HEK293 (cell line): ENCODE data around the gene TRIM27.

Experiments
- CTCF ChIA-PET: fragments of 350-600 bp; formaldehyde crosslinking; extraction: SDS; loops from one replicate; lab custom pipeline; 2021; ENCODE audit warnings: antibody characterized with exemption; lab: Yijun Ruan, JAX
- POLR2A ChIA-PET: fragments of 300-600 bp; formaldehyde crosslinking; extraction: SDS; loops from one replicate; lab custom pipeline; 2020; ENCODE audit warnings: antibody characterized with exemption, inconsistent platforms; lab: Yijun Ruan, JAX
- H3K27ac ChIP-seq: fragments of 200-500 bp; sonication (Bioruptor generic); 2 replicates; pipeline ENCODE4 v1.5.1; 2014; ENCODE audit warnings: low read depth, low read length, control low read depth, inconsistent platforms; ENCODE audit errors: extremely low read depth
- H3K36me3 ChIP-seq, 2 experiments: fragments of 200-500 bp in 1 of 2; sonication (Bioruptor generic) in 1 of 2; 1 replicate in 1 of 2; 2 replicates in 1 of 2; pipeline ENCODE4 v1.5.1; 2014 to 2017; ENCODE audit warnings: inconsistent platforms in 2 of 2, low read length in 2 of 2; ENCODE audit not compliant: control insufficient read depth in 2 of 2, insufficient read depth in 1 of 2
- H3K4me1 ChIP-seq: fragments of 200-500 bp; sonication (Bioruptor generic); 2 replicates; pipeline ENCODE4 v1.5.1; 2014; ENCODE audit warnings: mild to moderate bottlenecking, low read length, inconsistent platforms; ENCODE audit not compliant: control insufficient read depth, insufficient read depth
- H3K4me3 ChIP-seq: 2 replicates; pipeline ENCODE4 v1.5.1; 2011; ENCODE audit warnings: low read depth, mild to moderate bottlenecking, control low read depth, low read length, moderate library complexity
- H3K9me3 ChIP-seq: fragments of 200-500 bp; sonication (Bioruptor generic); 2 replicates; pipeline ENCODE4 v1.5.1; 2014; ENCODE audit warnings: low read depth, low read length, inconsistent platforms; ENCODE audit not compliant: control insufficient read depth, insufficient read depth
- PRDM2 ChIP-seq: fragments of 450-650 bp; formaldehyde crosslinking; IDR thresholded peaks from 2 replicates; pipeline ENCODE4 v1.5.1; 2016; ENCODE audit warnings: missing biosample characterization, missing genetic modification characterization, borderline replicate concordance
- ZBTB44 ChIP-seq: fragments of 450-650 bp; IDR thresholded peaks from 2 replicates; pipeline ENCODE4 v1.5.1; 2018; ENCODE audit warnings: missing biosample characterization, mild to moderate bottlenecking, missing genetic modification characterization
- ZBTB7A ChIP-seq: fragments of 450-650 bp; formaldehyde crosslinking; IDR thresholded peaks from 2 replicates; pipeline ENCODE4 v1.5.1; 2016; ENCODE audit warnings: low read depth, missing biosample characterization, missing genetic modification characterization
- ZFP37 ChIP-seq: fragments of 450-650 bp; formaldehyde crosslinking; IDR thresholded peaks from 2 replicates; pipeline ENCODE4 v1.5.1; 2016; ENCODE audit warnings: missing biosample characterization, missing genetic modification characterization
- ZFP69B ChIP-seq: fragments of 450-650 bp; formaldehyde crosslinking; IDR thresholded peaks from 2 replicates; pipeline ENCODE4 v1.5.1; 2016; ENCODE audit warnings: missing biosample characterization, missing genetic modification characterization
- ZNF10 ChIP-seq: fragments of 450-650 bp; formaldehyde crosslinking; IDR thresholded peaks from 2 replicates; pipeline ENCODE4 v1.5.1; 2017; ENCODE audit warnings: missing biosample characterization, missing genetic modification characterization
- ZNF18 ChIP-seq: fragments of 450-650 bp; formaldehyde crosslinking; IDR thresholded peaks from 2 replicates; pipeline ENCODE4 v1.5.1; 2016; ENCODE audit warnings: missing biosample characterization, missing genetic modification characterization
- ZNF211 ChIP-seq: fragments of 450-650 bp; formaldehyde crosslinking; IDR thresholded peaks from 2 replicates; pipeline ENCODE4 v1.5.1; 2016; ENCODE audit warnings: low read depth, missing biosample characterization, missing genetic modification characterization
- ZNF221 ChIP-seq: fragments of 450-650 bp; formaldehyde crosslinking; IDR thresholded peaks from 2 replicates; pipeline ENCODE4 v1.5.1; 2017; ENCODE audit warnings: missing biosample characterization, missing genetic modification characterization, borderline replicate concordance
- ZNF23 ChIP-seq: fragments of 450-650 bp; formaldehyde crosslinking; IDR thresholded peaks from 2 replicates; pipeline ENCODE4 v1.5.1; 2016; ENCODE audit warnings: missing biosample characterization, missing genetic modification characterization, borderline replicate concordance
- ZNF302 ChIP-seq: fragments of 450-650 bp; formaldehyde crosslinking; IDR thresholded peaks from 2 replicates; pipeline ENCODE4 v1.5.1; 2016; ENCODE audit warnings: missing biosample characterization, missing genetic modification characterization, low read depth
- ZNF354C ChIP-seq: fragments of 450-650 bp; formaldehyde crosslinking; IDR thresholded peaks from 2 replicates; pipeline ENCODE4 v1.5.1; 2016; ENCODE audit warnings: missing biosample characterization, missing genetic modification characterization, low read depth, borderline replicate concordance
- ZNF426 ChIP-seq: fragments of 450-650 bp; formaldehyde crosslinking; IDR thresholded peaks from 2 replicates; pipeline ENCODE4 v1.5.1; 2017; ENCODE audit warnings: missing biosample characterization, missing genetic modification characterization, mild to moderate bottlenecking, inconsistent platforms, moderate library complexity
- ZNF518A ChIP-seq: fragments of 450-650 bp; formaldehyde crosslinking; conservative IDR thresholded peaks from 2 replicates; pipeline ENCODE4 v1.5.1; 2016; ENCODE audit warnings: low read depth, missing biosample characterization, missing genetic modification characterization
- ZNF600 ChIP-seq: fragments of 450-650 bp; formaldehyde crosslinking; IDR thresholded peaks from 2 replicates; pipeline ENCODE4 v1.5.1; 2016; ENCODE audit warnings: missing biosample characterization, missing genetic modification characterization
- ZNF610 ChIP-seq: fragments of 450-650 bp; formaldehyde crosslinking; IDR thresholded peaks from 2 replicates; pipeline ENCODE4 v1.5.1; 2016; ENCODE audit warnings: missing biosample characterization, missing genetic modification characterization, borderline replicate concordance
- ZNF629 ChIP-seq: fragments of 450-650 bp; formaldehyde crosslinking; IDR thresholded peaks from 2 replicates; pipeline ENCODE4 v1.5.1; 2017; ENCODE audit warnings: missing biosample characterization, missing genetic modification characterization
- ZNF768 ChIP-seq: fragments of 450-650 bp; formaldehyde crosslinking; IDR thresholded peaks from 2 replicates; pipeline ENCODE4 v1.5.1; 2018; ENCODE audit warnings: missing biosample characterization, mild to moderate bottlenecking, missing genetic modification characterization

TRIM27 gene

GRCh38 chr6:28945349-28945748 lies 21.6 kb upstream of the TRIM27 start:
- Histone ChIP-seq H3K27ac (no peak overlapping the region), H3K4me1 (no peaks in the 10 kb centered on the region), H3K36me3 (no peaks in the 10 kb centered on the region), H3K9me3 (no peaks in the 10 kb centered on the region), H3K4me3 (no peak overlapping the region)
- ChIA-PET POLR2A (no interaction called here), CTCF (interaction anchor here (0.7 to 1.6 kb wide), 3 partner anchors 22 to 40 kb away, joined by 3 to 4 read pairs (median 4); partner anchors contain the start of gene TRIM27)
- no peak for TF ChIP-seq ZNF354C (tag by site-specific recombination)
- TF ChIP-seq ZNF302 (tag by site-specific recombination) = no peak
- no peak for TF ChIP-seq ZNF211 (tag by site-specific recombination)
- TF ChIP-seq ZNF426 (tag by site-specific recombination) = no peak
- TF ChIP-seq ZNF10 = no peak
- no peak for TF ChIP-seq PRDM2
- no peak for TF ChIP-seq ZNF221 (tag by site-specific recombination)
- TF ChIP-seq ZFP69B (tag by site-specific recombination) = no peak
- no peak for TF ChIP-seq ZNF610 (tag by site-specific recombination)
- no peak for TF ChIP-seq ZFP37 (tag by site-specific recombination)
- TF ChIP-seq ZNF600 (tag by site-specific recombination) = no peak

- H3K36me3 ChIP-seq = no peaks in the 10 kb centered on the region
- ChIA-PET POLR2A (no interaction called here), CTCF (interaction anchor here (0.8 kb wide), 1 partner anchor 35 kb away, joined by 4 read pairs; no protein-coding TSS in a partner anchor)
- peak overlapping the region; percentile 27 for H3K27ac ChIP-seq
- H3K4me1 ChIP-seq = no peaks in the 10 kb centered on the region
- H3K4me3 ChIP-seq = peak overlapping the region; percentile 72
- H3K9me3 ChIP-seq = no peaks in the 10 kb centered on the region
- no peak for TF ChIP-seq ZNF768 (tag by site-specific recombination)
- peak; percentile 84 for TF ChIP-seq ZNF629 (tag by site-specific recombination)
- no peak for TF ChIP-seq ZBTB7A (tag by site-specific recombination)
- TF ChIP-seq ZNF18 (tag by site-specific recombination) = no peak
- no peak for TF ChIP-seq ZNF23
- TF ChIP-seq ZNF518A (tag by site-specific recombination) = 0 out of 2 replicates have a peak, but pooled peaks have one; percentile 17
- peak; percentile 50; the same call in 1 of the 2 replicates for TF ChIP-seq ZBTB44
Observed at GRCh38 chr6:28944412-28944865, 20.7 kb upstream of the TRIM27 start.
